WTC11 (cell line): ENCODE measurements around the gene ZSWIM6.

Experiments used
- CTCF ChIP-seq: fragments of 200-600 bp; IDR thresholded peaks from 2 replicates; pipeline ENCODE4 v1.8.0; 2022; ENCODE audit warnings: antibody characterized with exemption
- ESRRA ChIP-seq: sonication (generic); formaldehyde crosslinking; IDR thresholded peaks from 2 replicates; pipeline ENCODE4 v1.8.1; 2022; ENCODE audit warnings: mild to moderate bottlenecking, missing genetic modification reagents, borderline replicate concordance
- IRF1 ChIP-seq: sonication (generic); formaldehyde crosslinking; IDR thresholded peaks from 2 replicates; pipeline ENCODE4 v1.8.0; 2023; ENCODE audit warnings: missing genetic modification reagents
- SP1 ChIP-seq: sonication (generic); formaldehyde crosslinking; conservative IDR thresholded peaks from 2 replicates; pipeline ENCODE4 v1.8.1; 2022; ENCODE audit warnings: missing genetic modification reagents
- USF2 ChIP-seq: sonication (generic); formaldehyde crosslinking; IDR thresholded peaks from 2 replicates; pipeline ENCODE4 v1.8.1; 2023; ENCODE audit warnings: mild to moderate bottlenecking, missing genetic modification reagents, moderate library complexity
- ZNF121 ChIP-seq: sonication (generic); formaldehyde crosslinking; IDR thresholded peaks from 2 replicates; pipeline ENCODE4 v1.8.0; 2023; ENCODE audit warnings: missing genetic modification reagents
- ZNF396 ChIP-seq: fragments of 250-450 bp; sonication (Bioruptor Pico); IDR thresholded peaks from 2 replicates; pipeline ENCODE4 v1.8.0; 2021; ENCODE audit warnings: mild to moderate bottlenecking, moderate library complexity, borderline replicate concordance
- TF ChIP-seq, protein P1 (sequence below): sonication (generic); formaldehyde crosslinking; IDR thresholded peaks from 2 replicates; pipeline ENCODE4 v1.8.0; 2022; ENCODE audit warnings: mild to moderate bottlenecking, missing genetic modification reagents

GRCh38 chr5:61302200-61302563 is 29.9 kb upstream of the ZSWIM6 start:
- no peak for TF ChIP-seq CTCF
- TF ChIP-seq ZNF121 (CRISPR knock-in tag), result no peak
- no peak for TF ChIP-seq IRF1 (CRISPR knock-in tag)
- TF ChIP-seq SP1 (CRISPR knock-in tag), result no peak
- no peak for TF ChIP-seq ESRRA (CRISPR knock-in tag)
- TF ChIP-seq, protein P1, sequence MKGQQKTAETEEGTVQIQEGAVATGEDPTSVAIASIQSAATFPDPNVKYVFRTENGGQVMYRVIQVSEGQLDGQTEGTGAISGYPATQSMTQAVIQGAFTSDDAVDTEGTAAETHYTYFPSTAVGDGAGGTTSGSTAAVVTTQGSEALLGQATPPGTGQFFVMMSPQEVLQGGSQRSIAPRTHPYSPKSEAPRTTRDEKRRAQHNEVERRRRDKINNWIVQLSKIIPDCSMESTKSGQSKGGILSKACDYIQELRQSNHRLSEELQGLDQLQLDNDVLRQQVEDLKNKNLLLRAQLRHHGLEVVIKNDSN (CRISPR knock-in tag), result no peak
- TF ChIP-seq USF2 (CRISPR knock-in tag), result no peak
- no peak for TF ChIP-seq ZNF396 (CRISPR knock-in tag)
